Subcutaneous abdominal adipose tissue (tissue), 5 donors: ENCODE results near the gene GALM.
"Not testable (repeated sequence)": the region's sequence is repeated elsewhere in the genome, so short reads cannot be mapped to it uniquely, and the experiment has no call there.

Experiments used
- H3K27ac ChIP-seq: one replicate; pipeline ENCODE4 v1.7.0; 2013; ENCODE audit warnings: low read depth, mild to moderate bottlenecking, inconsistent platforms, low read length, moderate library complexity
- H3K27me3 ChIP-seq, 5 donors: one replicate each; pipeline ENCODE4 v1.7.0; 2013; ENCODE audit warnings: low read length in 5 of 5, inconsistent platforms in 1 of 5; ENCODE audit not compliant: control insufficient read depth in 5 of 5, insufficient read depth in 4 of 5
- H3K36me3 ChIP-seq, 5 donors: one replicate each; pipeline ENCODE4 v1.7.0; 2013; ENCODE audit warnings: low read length in 5 of 5; ENCODE audit not compliant: control insufficient read depth in 5 of 5, insufficient read depth in 5 of 5
- H3K4me1 ChIP-seq, 5 donors: one replicate each; pipeline ENCODE4 v1.7.0; 2013; ENCODE audit warnings: low read length in 5 of 5, mild to moderate bottlenecking in 3 of 5, moderate library complexity in 1 of 5; ENCODE audit not compliant: control insufficient read depth in 5 of 5, insufficient read depth in 5 of 5
- H3K4me3 ChIP-seq, 5 donors: one replicate each; pipeline ENCODE4 v1.7.0; 2013; ENCODE audit warnings: low read length in 5 of 5, low read depth in 1 of 5
- H3K9ac ChIP-seq, 5 donors: one replicate each; pipeline ENCODE4 v1.7.0; 2013; ENCODE audit warnings: low read length in 5 of 5, mild to moderate bottlenecking in 4 of 5, moderate library complexity in 3 of 5
- H3K9me3 ChIP-seq, 5 donors: one replicate each; pipeline ENCODE4 v1.7.0; 2013; ENCODE audit warnings: low read length in 5 of 5; ENCODE audit not compliant: control insufficient read depth in 5 of 5
- donor health status: healthy.
- donor health status: healthy.
- donor health status: healthy.
- donor health status: healthy.
- donor health status: healthy.

GALM gene

GRCh38 chr2:38631976-38632375, 33.9 kb upstream of the GALM start:
- Histone ChIP-seq H3K27ac (no peak overlapping the region), H3K36me3 (no peaks in the 10 kb centered on the region), H3K9me3 (peaks cover 3 to 7% (median 3%) of the 10 kb centered on the region in 5 donors), H3K9ac (no peak overlapping the region), H3K4me3 (no peak overlapping the region), H3K27me3 (no peaks in the 10 kb centered on the region), H3K4me1 (peaks cover 0 to 3% (median 0%) of the 10 kb centered on the region in 5 donors)

- Histone ChIP-seq H3K27me3 (no peaks in the 10 kb centered on the region), H3K9ac (no peak overlapping the region), H3K4me3 (no peak overlapping the region), H3K4me1 (peaks cover 0 to 3% (median 0%) of the 10 kb centered on the region in 5 donors), H3K36me3 (no peaks in the 10 kb centered on the region), H3K9me3 (peaks cover 3 to 7% (median 3%) of the 10 kb centered on the region in 5 donors), H3K27ac (no peak overlapping the region)
These were observed 32.9 kb upstream of the GALM start for GRCh38 chr2:38632980-38633379.

GRCh38 chr2:38633895-38634294, 32.0 kb upstream of the GALM start:
- Histone ChIP-seq H3K36me3 (no peaks in the 10 kb centered on the region), H3K9ac (no peak overlapping the region), H3K27ac (no peak overlapping the region), H3K27me3 (no peaks in the 10 kb centered on the region), H3K9me3 (peaks cover 3 to 7% (median 3%) of the 10 kb centered on the region in 5 donors), H3K4me1 (peaks cover 0 to 3% (median 0%) of the 10 kb centered on the region in 5 donors), H3K4me3 (no peak overlapping the region)

- Histone ChIP-seq H3K27me3 (no peaks in the 10 kb centered on the region), H3K36me3 (no peaks in the 10 kb centered on the region), H3K9me3 (peaks cover 2 to 6% (median 3%) of the 10 kb centered on the region in 5 donors), H3K4me3 (no peak overlapping the region), H3K4me1 (peaks cover 0 to 3% (median 0%) of the 10 kb centered on the region in 5 donors), H3K27ac (no peak overlapping the region), H3K9ac (no peak overlapping the region)
These were observed 31.2 kb upstream of the GALM start for GRCh38 chr2:38634684-38635083.

GRCh38 chr2:38635139-38635538, 30.8 kb upstream of the GALM start:
- H3K4me1 ChIP-seq, result peaks cover 0 to 3% (median 0%) of the 10 kb centered on the region in 5 donors
- H3K27ac ChIP-seq, result no peak overlapping the region
- peaks cover 0 to 1% (median 0%) of the 10 kb centered on the region in 5 donors for H3K9me3 ChIP-seq
- no peak overlapping the region for H3K9ac ChIP-seq
- no peaks in the 10 kb centered on the region for H3K36me3 ChIP-seq
- no peak overlapping the region for H3K4me3 ChIP-seq
- H3K27me3 ChIP-seq, result no peaks in the 10 kb centered on the region

- Histone ChIP-seq H3K9ac (no peak overlapping the region), H3K4me1 (peaks cover 0 to 3% (median 0%) of the 10 kb centered on the region in 5 donors), H3K36me3 (no peaks in the 10 kb centered on the region)
These were observed 29.8 kb upstream of the GALM start for GRCh38 chr2:38636069-38636468.

GRCh38 chr2:38642373-38643017, 23.4 kb upstream of the GALM start:
- H3K4me1 ChIP-seq, H3K9me3 ChIP-seq, H3K27me3 ChIP-seq, H3K36me3 ChIP-seq, H3K27ac ChIP-seq, H3K4me3 ChIP-seq, H3K9ac ChIP-seq: not testable (repeated sequence)

More at GRCh38 chr2:38636069-38636468, 29.8 kb upstream of the GALM start:
- H3K27ac ChIP-seq, result no peak overlapping the region
- H3K4me3 ChIP-seq, result no peak overlapping the region
- H3K27me3 ChIP-seq, result no peaks in the 10 kb centered on the region
- no peaks in the 10 kb centered on the region for H3K9me3 ChIP-seq

- no peak overlapping the region for H3K4me3 ChIP-seq
- H3K27me3 ChIP-seq, result no peaks in the 10 kb centered on the region
- no peaks in the 10 kb centered on the region for H3K36me3 ChIP-seq
- no peak overlapping the region for H3K9ac ChIP-seq
- H3K27ac ChIP-seq, result no peak overlapping the region
- no peaks in the 10 kb centered on the region for H3K4me1 ChIP-seq
- H3K9me3 ChIP-seq, result peaks cover 0 to 4% (median 0%) of the 10 kb centered on the region in 5 donors
These were observed 22.8 kb upstream of the GALM start for GRCh38 chr2:38643021-38643671.

GRCh38 chr2:38643683-38644511, 22.0 kb upstream of the GALM start:
- not testable (repeated sequence) for H3K4me1 ChIP-seq, H3K9ac ChIP-seq, H3K36me3 ChIP-seq, H3K4me3 ChIP-seq, H3K27me3 ChIP-seq, H3K9me3 ChIP-seq, H3K27ac ChIP-seq
